Measurements from ENCODE around the gene G3BP1.
A peak's percentile ranks its signal among the peaks of the same experiment; 100 is the strongest.
"Not testable (repeated sequence)": the region's sequence is repeated elsewhere in the genome, so short reads cannot be mapped to it uniquely, and the experiment has no call there.

The G3BP1 gene

DNA sequence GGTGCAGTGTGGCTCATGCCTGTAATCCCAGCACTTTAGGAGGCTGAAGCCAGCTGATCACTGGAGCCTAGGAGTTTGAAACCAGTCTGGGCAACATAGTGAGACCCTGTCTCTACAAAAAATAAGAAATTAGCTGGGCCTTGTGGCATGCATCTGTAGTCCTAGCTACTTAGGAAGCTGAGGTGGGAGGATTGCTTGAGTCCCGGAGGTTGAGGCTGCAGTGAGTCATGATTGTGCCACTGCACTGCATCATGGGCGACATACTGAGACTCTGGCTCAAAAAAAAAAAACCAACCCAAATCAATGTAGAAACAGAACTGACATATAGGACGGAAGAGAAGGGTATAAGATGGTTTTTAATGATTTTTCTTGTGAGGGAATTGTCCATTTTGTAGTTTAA, 27.7 kb downstream of the G3BP1 start:
- DNase-seq, result no peak

GRCh38 chr5:151800532-151800931, 28.8 kb downstream of the G3BP1 start:
- no peak for DNase-seq

DNA sequence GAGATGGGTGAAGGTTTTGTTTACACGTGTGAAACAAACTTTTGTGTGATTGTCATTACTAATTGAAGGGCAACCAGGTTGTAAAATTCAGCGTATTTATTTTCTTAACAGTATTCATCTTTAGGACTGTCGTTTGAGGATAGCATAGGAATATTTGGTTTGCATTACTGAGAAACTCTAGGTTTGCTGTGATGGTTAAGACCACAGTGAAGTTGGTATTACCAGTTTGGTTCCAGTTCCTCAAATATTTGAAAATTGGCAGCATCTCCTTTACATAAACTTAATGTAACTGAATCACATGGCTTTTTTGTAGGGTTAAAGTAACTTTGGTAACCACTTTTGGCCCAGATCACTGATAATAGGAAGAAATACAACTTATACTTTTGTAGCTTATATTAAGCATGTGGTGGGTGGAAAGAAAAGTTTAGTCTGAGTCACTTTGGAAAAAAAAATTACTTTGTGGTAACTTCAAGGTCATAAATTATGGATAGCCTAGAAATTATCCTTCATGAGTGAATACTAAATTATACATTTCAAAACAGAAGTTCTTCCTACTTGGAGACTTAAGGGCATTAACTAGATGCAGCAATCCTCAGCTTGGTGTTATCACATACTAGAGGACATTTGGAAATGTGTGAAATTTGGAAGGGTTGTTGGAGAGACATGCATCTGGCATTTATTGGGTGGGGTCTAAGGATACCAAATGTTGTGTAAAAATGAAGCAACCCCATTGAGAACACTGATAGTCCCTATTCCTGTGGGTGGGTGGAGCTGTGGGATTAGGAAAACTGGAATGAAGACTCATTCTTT, 33.9 kb downstream of the G3BP1 start:
- no peak for DNase-seq

GRCh38 chr5:151808451-151809169, 36.9 kb downstream of the G3BP1 start:
- DNase-seq, result no peak

DNA sequence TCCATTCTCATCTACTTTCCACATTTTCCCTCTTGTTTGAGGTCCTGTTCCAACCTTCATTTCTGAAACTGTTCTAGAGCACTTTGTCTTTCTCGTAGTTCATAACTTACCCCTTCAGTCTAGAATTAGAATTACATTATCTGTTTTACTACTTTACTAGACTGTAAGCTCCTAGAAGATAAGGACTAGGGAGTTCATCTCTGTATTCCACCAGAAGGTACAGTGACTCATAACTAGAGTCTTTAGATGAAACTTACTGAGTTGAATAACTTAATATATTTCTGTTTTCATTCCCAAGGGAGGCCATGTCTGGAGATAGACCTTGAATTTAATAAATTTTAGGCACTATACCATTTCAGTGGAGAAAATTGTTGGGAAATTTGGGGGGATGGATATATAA, 38.7 kb downstream of the G3BP1 start:
- DNase-seq, result no peak

DNA sequence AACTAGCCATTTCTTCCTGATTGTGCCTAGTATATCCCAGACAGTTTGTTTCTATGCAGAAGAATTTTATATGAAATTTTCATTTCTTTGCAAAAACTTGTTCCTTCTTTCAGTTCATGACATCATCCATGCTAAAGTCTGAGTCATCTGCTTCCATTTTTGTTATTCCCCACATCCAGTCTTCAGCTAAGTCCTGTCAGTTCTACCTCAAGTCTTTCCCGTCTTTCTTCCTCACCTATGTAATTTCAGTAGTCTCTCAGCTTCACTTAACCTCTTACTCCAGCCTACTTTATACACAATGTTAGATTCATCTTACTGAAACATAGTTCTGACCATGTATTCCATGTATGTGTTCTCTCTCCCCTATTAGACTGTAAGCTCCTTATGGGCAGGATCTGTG, 39.1 kb downstream of the G3BP1 start:
- no peak for DNase-seq

- DNase-seq, result no peak
Measured at GRCh38 chr5:151811593-151812321, 40.0 kb downstream of the G3BP1 start.

DNA sequence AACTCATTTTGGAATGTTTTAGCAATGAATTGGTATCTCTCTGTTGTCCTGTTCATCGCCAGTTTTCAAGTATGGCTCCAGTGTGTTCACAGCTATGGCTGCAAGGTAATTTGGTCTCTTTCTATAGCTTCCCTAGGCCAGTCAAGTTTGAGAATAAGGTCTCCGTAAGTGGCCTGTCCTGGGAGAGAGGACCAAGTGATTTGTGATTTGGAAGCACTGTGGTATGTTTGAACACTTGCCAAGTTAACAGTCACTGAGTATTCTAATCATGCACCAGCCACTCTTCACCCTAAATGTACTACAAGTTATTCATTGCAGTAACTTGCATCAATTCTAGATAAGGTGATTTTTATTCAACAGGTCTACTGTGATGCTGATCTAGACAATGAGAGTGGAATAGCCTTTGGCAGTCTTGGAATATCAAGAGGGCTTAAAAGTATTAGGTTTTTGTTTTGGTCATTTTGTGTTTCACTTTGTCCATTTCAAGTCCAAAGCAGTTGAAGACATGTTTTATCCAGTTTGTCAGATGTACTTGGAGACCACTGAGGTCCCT, 41.1 kb downstream of the G3BP1 start:
- no peak for DNase-seq

GRCh38 chr5:151815051-151815450, 43.3 kb downstream of the G3BP1 start:
- no peak for DNase-seq

- DNase-seq, result no peak
Measured at GRCh38 chr5:151819830-151820229, 48.1 kb downstream of the G3BP1 start.

GRCh38 chr5:151820271-151820670, 48.5 kb downstream of the G3BP1 start:
- DNase-seq, result no peak

- no peak for DNase-seq
Measured at GRCh38 chr5:151820903-151821302, 49.1 kb downstream of the G3BP1 start.

- DNase-seq, result no peak
Measured at GRCh38 chr5:151822141-151822540, 50.4 kb downstream of the G3BP1 start.

GRCh38 chr5:151825445-151825844, 53.7 kb downstream of the G3BP1 start:
- peak in 1 of 2 experiments; percentile 35 for DNase-seq

DNA sequence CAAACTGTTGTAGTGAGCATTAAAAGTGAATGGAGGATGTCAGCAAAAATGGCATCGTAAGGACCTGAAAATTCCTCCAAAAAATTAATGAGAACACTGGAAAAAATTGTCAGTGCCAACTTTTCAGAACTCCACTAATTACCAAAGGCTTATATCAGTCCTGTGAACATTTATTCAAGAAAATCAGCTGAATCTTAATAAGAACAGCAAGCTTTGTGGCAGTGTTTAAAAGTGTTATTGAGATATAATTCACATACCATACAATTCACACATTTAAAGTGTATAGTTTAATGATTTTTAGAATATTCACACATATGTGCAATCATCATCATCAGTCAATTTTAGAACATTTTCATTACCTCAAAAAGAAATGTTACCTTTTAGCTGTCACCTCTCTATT, 57.6 kb downstream of the G3BP1 start:
- DNase-seq, result no peak

DNA sequence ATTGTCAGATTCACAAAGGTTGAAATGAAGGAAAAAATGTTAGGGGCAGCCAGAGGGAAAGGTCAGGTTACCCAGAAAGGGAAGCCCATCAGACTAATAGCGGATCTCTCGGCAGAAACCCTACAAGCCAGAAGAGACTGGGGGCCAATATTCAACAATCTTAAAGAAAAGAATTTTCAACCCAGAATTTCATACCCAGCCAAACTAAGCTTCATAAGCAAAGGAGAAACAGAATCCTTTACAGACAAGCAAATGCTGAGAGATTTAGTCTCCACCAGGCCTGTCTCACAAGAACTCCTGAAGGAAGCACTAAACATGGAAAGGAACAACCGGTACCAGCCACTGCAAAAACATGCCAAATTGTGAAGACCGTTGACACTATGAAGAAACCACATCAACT, 61.1 kb downstream of the G3BP1 start:
- DNase-seq, result not testable (repeated sequence)

GRCh38 chr5:151846765-151847164, 75.0 kb downstream of the G3BP1 start:
- DNase-seq, result no peak

DNA sequence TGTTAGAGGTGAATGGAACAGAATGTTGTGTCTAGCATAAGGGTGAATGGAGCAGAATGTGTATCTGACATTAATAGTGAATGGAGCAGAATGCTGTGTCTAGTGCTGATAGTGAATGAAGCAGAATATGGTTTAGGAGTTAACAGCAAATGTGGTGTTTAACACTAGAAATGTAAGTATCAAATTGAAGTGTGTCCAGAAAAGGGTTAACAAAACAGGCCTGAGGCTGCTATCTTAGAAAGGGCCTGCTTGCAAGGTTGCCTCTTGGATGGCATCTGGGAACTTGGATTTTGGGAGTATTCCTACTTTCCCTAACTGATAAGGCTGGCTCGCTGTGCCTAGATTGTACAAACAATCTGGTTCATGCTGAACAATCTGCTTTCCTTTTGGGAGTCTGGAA, 76.1 kb downstream of the G3BP1 start:
- no peak for DNase-seq

DNA sequence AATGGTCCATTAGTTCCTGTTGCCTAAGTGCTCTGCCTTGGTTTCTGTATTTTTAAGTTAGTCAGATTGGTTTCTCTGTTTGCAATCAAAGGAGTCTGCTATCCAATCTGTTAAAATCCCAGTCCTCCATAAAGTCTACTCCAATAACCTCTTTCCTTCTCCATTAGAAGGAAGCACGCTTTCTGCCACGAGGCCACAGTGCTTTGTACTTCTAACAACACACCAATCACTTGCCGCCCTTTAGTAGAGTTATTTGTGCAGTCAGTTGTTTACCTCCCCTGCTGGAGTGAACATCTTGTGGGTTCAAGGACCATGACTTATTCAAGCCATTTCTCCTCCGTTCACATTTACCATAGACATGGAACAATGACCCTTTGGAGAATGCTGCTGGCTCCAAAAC, 83.9 kb downstream of the G3BP1 start:
- DNase-seq, result no peak

- no peak for DNase-seq
Measured at GRCh38 chr5:151856861-151857260, 85.1 kb downstream of the G3BP1 start.

DNA sequence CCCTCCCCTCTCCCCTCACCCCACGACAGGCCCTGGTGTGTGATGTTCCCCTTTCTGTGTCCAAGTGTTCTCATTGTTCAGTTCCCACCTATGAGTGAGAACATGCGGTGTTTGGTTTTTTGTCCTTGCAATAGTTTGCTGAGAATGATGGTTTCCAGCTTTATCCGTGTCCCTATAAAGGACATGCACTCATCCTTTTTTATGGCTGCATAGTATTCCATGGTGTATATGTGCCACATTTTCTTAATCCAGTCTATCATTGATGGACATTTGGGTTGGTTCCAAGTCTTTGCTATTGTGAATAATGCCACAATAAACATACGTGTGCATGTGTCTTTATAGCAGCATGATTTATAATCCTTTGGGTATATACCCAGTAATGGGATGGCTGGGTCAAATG, 89.1 kb downstream of the G3BP1 start:
- DNase-seq, result not testable (repeated sequence)

Data from cerebellar nuclear complex (tissue), 1 donor.